NCI-H226 (cell line): ENCODE results near the gene MS4A6E.
"Not testable (repeated sequence)": the region's sequence is repeated elsewhere in the genome, so short reads cannot be mapped to it uniquely, and the experiment has no call there.

Source experiments
- DNase-seq: peaks from one replicate; pipeline ENCODE4 v3.0.0-alpha.2; 2015

The MS4A6E gene, protein sequence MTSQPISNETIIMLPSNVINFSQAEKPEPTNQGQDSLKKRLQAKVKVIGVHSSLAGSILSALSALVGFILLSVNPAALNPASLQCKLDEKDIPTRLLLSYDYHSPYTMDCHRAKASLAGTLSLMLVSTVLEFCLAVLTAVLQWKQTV

DNA sequence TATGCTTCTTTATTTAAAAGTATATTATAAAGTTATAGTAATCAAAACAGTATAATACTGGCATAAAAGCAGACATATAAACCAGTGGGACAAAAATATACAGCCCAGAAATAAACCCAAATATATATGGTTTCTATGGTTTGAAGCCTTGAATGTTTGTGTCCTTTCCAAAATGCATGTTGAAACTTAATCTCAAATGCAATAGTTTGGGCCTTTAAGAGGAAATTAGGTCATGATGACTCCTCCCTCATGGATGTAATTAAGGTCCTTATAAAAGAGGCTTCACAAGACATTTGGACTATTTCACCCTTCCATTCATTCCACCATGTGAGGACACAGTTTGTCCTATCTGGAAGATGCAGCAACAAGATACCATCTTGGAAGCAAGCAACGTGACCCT, at the start of gene MS4A6E:
Gene MS4A6E (plus strand): TSS at position 301 of the 400 bp plus-strand sequence. CDS start 7,641 bp downstream, outside the sequence.
- no peak for DNase-seq

DNA sequence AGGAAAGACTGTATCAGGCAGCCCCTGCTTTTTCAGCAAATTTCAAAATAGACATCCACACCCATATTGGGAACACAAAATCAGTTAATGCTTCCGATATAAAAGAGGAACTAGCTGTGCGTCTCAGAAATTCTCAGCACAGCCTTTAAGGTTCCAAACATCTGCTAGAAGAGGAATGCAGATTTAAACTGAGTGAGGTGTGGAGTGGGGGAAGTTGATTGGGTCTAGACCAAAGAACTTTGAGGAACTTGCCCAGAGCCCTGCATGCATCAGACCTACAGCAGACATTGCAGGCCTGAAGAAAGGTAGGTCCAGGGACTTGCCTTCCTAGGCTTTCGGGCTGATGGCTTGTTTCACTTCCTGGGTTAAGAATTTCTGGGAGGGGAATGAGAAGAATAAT, 46.6 kb upstream of the MS4A6E start, which contains the start of gene MS4A4A:
Gene MS4A4A (plus strand): TSS at position 255 of the 400 bp plus-strand sequence. CDS start 10 bp downstream, at position 265.
- DNase-seq, result no peak

DNA sequence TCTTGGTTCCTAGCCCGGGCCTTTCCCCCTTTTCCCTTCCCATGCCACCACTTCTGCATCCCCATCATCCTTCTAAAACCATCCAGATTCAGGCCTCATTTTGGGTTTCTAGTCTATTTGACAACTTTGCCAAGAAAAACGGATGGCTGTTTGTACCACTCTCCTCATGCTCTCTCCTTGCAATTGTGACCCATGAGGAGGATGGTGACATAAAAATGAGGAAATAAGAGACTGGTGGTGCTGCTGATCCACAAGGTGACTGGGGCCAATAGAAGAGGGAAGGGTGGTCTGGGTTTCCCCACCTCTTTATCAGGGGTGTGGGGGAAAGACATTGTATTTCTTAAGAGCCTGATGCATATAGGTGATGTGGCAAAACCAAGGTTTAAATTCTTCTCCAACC, 45.6 kb upstream of the MS4A6E start:
- no peak for DNase-seq

DNA sequence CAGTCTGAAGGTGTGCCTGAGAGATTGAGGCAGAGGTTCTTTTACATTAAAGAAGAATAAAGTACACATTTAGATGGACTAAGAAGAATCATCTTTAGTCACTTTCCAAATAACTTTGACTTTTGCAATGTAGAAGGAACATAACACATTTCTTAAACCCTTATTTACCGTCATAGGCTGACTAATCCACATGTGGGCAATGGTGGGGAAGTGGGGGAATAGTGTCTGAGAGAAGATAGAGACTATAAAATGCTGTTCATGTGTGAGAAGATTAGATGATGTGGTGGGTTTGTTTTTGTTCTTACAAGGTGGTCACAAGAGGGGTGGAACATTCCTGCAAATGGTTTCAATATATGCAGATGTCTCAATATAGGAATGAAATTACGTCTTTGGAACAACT, 44.8 kb upstream of the MS4A6E start:
- DNase-seq, result no peak

DNA sequence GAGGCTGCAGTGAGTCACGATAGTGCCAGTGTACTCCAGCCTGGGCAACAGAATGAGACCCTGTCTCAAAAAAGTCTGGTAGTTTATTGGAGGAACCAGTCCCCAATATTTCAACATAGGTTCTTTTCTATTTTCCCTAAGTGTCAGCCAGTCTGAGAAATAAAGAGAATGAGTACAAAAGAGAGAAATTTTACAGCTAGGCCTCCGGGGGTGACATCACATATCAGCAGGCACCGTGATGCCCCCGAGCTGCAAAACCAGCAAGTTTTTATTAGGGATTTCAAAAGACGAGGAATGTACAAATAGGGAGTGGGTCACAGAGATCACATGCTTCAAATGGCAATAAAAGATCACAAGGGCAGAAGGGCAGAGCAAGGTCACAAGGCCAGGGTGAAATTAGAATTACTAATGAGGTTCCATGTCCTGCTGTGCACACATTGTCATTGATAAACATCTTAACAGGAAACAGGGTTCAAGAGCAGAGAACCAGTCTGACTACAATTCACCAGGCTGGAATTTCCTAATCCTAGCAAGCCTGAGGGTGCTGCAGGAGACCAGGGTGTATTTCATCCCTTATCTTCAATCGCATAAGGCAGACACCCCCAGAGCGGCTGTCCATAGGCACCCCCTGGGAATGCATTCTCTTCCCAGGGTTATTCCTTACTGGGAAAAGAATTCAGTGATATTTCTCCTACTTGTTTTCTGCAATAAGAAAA, 41.5 kb upstream of the MS4A6E start:
- DNase-seq, result not testable (repeated sequence)

DNA sequence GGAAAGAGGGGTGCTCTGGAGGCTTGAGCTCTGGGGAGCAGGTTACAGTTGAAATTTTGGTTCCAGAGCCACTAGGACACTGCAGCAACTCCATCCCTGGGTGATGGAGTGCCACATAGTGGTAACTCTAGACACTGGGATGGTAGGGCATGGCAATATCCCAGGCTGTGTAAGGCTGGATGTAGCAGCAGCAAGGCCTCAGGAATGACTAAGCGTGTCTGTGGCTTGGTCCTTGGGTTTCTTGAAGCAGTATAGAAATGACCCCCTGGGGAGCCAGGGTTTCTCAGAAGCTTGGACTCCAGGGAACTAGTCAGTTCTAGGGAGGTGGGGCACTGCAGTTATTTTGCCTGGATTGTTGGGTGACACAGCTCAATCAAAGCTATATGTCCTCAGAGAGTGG, 38.5 kb upstream of the MS4A6E start:
- DNase-seq, result no peak

DNA sequence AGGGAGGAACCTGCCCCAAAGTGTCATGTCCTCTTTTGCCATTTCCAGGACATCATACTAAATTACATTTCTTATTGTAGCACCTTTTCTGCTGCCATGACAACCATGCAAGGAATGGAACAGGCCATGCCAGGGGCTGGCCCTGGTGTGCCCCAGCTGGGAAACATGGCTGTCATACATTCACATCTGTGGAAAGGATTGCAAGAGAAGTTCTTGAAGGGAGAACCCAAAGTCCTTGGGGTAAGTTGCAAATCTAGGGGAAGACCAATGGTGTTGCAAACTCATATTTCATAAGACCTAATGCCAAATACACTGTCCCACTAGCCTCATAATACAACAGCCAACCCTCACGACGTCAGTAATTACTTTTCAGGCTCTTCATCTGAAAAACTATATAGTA, 34.9 kb upstream of the MS4A6E start:
- DNase-seq, result no peak

DNA sequence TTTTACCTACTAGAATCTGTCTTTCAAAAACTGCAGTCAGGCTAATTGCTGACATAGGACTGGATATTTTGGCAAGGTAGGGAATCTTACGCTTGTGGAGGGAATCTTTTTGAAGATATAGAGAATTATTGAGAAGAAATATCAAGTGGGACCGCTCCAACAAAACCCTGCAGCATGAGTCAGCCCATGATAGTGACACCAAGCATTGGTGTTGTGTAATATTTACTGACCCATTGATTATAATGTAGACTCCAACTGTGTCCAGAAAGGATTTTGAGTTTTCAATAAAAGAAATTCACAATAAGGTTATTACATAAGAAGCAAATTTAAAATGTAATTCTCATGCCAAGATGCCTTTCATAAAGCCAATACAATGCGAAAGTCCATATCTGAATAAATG, 25.9 kb upstream of the MS4A6E start:
- DNase-seq, result no peak

DNA sequence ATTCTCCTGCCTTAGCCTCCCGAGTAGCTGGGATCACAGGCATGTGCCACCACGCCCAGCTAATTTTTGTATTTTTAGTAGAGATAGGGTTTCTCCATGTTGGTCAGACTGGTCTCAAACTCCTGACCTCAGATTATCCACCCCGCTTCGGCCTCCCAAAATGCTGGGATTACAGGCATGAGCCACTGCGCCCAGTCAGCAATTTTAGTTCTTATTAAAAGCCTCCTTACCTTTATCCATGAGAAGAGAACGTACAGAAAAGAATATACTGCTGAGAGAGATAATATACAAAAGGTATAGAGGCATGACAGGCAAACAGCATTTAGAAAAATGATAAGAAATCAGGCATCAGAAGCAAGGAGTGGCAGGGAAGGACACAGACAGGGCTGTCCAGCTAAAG, 25.2 kb upstream of the MS4A6E start:
- DNase-seq, result not testable (repeated sequence)

DNA sequence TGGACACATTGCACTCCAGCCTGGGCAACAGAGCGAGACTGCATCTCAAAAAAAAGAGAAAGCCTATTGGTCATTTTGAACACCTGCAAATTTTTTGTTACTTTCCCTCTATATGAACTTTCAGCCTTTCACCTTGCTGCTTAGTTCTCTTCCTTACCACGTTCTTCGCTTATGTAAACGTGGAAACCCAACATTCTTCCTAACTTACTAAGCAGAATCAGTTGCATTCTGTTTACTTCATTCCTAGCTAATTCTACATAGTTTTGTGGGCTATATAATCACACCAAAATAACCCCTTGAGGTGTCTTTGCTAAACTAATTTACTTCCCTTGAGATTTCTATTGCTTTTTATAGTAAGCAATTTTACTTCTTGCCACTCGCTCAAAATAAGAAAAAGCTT, 23.4 kb upstream of the MS4A6E start:
- DNase-seq, result no peak

DNA sequence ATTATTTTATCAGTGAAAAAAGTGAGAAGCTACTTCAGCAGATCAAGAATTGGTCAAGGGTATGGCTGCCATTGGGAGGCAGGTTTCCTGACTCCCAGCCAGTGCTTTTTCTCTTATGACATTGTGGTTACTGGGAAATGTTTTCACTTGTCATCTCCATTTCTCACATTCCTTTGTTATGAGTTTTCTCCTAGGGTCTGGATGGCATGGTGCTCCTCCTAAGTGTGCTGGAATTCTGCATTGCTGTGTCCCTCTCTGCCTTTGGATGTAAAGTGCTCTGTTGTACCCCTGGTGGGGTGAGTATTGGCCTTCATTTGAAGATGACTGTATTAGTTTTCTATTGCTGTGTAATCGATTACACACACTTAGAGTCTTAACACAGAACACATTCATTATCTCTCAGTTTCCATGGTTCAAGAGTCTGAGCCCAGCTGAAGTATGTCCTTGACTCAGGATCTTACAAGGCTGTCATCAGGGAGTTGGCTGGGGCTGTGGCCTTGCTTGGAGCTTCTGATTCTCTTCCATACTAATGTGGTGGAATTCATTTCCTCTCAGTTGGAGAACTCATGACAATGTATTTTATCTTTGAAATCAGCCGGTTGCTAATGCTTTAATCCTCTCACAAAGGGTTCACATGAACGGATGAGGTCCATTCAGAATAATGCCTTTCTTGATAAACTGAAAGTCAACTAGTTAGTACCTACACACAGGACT, 21.0 kb upstream of the MS4A6E start:
- no peak for DNase-seq

DNA sequence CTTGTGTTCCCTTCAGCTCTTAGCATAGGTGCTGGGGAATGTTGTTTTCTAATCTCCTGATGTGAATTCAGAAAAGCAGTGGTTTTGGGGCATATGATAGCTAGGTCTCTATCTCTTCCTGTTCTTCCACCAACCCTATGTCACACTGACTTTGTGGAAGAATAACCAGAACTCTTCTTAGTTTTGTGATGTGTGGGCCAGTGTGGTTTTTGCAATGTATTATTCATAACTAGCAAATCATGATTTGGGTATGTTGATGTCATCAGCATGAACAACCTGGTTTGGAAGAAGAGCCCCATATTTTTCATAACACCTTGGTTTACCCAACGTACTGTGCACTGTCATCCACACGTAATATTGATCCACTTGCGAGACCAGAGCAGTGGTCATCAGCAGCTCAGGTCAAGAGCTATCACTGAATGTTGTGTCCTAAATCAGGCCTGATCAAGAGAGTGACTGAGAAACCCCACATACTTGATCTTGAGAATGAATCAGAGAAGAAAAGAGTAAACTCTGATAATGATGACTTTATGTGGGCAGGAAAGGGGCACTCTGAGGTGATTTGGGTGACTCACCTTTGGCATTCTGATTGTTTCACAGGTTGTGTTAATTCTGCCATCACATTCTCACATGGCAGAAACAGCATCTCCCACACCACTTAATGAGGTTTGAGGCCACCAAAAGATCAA, 19.4 kb upstream of the MS4A6E start:
- no peak for DNase-seq

DNA sequence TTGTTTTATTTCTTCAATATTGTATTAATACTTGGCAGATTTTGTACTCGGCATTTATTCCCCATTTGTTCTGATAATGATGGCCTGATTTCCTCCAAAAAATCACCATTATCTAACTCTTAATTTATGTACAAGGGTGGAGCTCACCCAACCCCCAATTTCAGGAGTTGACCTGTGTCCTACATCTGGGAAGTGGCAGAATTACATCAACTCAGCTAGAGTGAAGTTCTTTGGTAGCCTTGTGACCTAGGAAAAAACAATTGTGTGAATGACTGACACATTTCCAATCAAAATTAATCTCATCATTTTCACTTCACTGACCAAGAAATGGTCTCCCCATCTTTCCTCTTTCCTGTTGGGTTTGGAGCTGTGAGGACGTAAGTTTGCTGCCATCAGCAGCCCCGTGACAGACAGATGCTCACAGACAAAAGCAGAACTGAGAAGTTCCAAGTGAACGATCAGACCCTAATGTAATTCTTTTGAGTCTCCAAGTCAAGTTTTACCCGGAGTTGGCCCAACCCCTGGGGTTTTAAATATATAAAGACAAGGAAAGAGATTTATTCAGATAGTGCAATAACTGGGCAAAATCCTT, 16.6 kb upstream of the MS4A6E start:
- DNase-seq, result no peak

DNA sequence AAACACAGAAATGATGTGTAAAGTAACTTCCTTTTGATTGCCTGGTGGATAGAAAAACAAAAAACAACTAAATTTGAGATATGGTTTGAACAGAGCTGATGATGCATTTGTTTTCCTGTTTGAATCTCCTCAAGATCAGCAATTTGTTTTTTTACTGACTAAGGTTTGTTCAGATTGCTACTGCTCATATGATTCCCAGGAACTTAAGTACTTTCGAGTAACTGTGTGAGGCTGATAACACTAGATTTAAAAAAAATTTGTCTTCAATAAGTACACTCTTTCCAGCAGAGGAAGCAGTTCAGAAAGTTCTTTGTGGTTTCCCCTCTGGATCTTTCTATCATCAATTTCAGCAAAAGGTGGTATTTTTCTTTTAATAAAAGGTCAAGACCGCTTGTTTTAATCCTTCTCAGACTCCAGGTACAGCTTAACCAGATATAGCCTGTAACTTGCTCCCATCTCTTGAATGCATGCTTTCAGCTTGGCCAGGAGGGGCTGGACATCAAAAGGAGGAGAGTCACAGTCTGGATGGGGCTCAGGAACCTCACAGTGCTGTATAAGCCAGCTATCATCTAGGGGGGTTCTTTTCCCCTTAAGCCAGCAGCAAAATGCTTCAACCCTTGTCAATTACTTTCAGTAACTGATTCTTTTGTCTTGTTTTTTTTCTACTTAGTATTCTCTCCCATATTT, 12.3 kb upstream of the MS4A6E start:
- no peak for DNase-seq

DNA sequence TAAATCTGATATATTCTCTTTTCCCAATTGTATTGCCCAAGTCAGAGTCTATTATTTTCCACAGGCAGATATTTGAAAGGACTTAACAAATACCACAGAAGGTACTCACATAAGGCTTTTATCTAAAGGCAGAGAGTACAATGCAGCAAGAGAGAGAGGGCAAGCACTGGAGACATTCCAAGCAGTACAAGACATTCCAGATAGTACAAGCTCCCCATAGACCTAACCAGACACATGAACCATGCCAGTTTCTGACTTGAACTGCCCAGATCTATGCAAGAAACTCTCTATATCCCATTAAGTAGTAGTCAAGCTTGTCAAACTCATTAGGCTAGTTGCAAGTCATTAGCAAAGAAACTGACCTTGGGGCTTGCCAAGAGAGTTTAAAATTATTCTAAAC, 11.2 kb upstream of the MS4A6E start:
- no peak for DNase-seq

DNA sequence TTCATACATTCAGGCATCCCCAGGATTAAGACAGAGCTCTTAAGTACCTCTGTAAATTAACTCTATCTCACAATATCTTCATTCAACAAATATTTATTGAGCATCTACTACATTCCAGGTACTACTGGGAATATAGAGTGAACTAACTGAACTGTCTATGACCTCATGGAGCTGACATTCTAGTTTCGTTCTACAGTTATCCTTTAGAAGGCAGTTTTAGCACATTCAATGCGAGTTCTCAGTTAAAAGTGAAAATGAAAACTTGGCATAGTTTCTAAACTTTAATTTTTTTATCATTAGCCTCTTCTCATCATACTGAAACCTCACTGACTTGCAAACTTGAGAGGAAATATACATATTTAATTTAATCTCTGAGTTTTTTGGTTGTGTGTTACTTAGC, 10.7 kb upstream of the MS4A6E start:
- no peak for DNase-seq

DNA sequence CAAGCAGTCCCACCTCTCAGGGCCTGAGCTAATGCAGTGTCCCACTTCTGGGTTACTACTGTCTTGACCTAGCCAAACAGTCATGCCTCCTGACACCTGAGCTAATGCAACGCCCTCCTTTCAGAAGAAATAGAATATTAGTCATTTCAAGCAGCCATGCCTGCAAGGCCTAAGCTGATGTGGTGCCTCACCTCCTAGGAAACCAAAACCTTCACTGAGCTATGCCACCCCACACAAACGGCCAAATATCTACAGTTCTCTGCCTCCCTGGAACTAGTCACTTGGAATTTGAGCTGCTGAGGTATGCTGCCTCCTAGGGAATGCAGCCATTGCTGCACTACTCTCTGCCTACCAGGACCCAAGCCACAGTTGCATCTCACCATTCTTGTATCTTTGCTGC, 8.3 kb upstream of the MS4A6E start:
- DNase-seq, result no peak

DNA sequence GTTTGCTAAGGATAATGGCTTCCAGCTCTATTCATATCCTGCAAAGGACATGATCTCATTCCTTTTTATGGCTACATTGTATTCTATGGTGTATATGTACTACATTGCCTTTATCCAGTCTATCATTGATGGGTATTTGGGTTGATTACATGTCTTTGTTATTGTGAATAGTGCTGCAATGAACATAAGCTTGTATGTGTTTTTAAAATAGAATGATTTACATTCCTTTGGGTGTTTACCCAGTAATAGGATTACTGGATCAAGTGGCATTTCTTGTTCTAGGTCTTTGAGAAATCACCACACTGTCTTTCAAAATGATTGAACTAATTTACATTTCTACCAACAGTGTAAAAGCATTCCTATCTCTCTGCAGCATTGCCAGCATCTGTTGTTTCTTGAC, 6.0 kb upstream of the MS4A6E start:
- DNase-seq, result no peak

DNA sequence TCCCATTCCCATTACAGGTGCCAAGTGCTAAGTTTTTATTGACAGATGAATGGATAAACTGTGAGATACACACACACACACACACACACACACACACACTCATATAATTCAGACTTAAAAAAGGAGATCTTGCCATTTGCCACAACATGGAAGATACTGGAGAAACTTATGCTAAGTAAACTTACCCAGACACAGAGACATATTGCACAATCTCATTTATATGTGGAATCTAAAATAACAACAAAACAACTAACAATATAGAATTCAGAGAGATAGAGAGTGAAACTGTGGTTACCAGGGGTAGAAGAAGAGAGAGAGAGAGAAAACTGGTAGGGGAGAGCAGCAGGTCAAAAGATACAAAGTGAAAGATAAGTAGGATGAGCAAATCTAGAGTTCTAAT, 1.4 kb downstream of the MS4A6E start:
- no peak for DNase-seq

DNA sequence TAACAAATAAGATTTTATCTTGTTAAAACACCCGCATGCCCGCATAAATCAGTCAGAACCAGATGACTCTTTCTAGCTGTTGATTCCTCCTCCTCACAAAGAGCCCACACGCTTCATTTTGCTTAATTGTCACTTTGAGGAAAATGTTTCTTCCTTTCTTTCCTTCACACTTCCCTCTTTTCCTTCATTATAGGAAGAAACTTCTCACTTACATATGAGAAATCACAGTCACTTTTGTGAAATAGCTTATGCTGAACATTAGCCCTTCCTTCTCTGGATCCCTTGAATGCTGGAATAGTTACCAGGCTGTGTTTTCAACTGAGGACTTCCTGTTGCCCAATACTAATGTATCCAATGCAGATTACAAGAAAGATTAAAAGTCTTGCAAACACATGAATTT, 5.8 kb downstream of the MS4A6E start:
- DNase-seq, result no peak

DNA sequence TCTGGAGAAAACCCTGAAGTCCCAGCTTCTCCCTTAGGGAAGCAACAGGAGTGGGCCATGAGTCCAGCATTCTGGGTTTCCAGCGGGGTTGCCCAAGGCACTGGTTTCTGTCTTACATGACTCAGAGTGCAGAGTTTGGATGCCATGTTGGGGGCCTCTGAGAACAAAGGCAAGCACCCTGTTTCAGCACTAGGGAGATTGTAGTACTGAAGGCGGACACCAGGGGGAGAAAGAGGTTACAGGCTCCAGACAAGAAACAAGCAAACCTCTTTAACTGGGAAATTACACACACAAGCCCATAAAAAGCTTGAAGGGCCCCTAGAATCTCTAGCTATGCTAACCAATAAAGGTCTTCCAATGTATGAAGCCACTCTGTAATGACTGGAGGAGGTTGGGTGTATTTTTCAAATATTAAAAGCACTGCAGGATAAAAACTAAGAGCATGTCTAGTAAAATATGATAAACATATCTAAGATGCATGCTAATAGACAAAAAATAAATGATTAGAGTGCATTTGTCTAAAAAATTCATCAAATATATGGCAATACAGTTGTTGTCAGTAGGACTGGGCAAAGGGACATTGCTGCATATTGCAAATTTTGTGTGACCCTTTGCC, 7.1 kb downstream of the MS4A6E start:
- no peak for DNase-seq

DNA sequence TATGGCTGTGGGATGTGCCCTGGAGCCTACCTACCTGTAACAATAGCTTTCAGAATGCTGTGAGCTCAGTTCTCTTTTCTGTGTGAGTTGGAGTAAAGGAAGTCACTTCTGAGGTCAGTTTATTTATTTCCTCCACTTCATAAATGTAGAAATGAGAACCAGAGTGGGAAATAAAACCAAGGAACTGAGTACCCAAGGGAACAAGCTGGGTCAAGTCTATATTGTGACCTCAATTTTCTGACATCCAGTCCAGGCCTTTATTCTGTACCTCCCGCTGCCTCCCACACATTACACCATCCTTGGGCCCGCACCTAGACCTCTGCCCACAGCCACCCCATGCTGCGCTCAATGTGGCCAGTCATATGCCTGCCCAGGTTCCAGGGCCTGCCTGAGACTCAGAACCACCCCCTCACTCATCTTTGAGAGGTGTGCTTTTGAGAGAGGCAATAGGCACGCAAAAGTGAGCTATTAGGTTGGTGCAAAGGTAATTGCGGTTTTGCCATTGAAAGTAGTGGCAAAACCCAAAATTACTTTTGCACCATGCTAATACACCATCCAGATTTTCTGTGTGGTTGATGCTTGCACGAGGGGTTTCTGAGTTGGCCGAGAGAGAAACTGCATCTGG, 9.8 kb downstream of the MS4A6E start:
- no peak for DNase-seq
